ENCODE measurements around the gene TELO2.

The TELO2 gene

GRCh38 chr16:1510272-1510671 lies 17.1 kb downstream of the TELO2 start:
- H3K36me3 Mint-ChIP-seq = peaks cover 7% of the 10 kb centered on the region
- no peak overlapping the region for H3K27ac Mint-ChIP-seq
- no peak overlapping the region for H3K4me3 Mint-ChIP-seq
- H3K4me1 Mint-ChIP-seq = no peaks in the 10 kb centered on the region
- no peaks in the 10 kb centered on the region for H3K9me3 Mint-ChIP-seq
- H3K27me3 Mint-ChIP-seq = no peaks in the 10 kb centered on the region

DNA sequence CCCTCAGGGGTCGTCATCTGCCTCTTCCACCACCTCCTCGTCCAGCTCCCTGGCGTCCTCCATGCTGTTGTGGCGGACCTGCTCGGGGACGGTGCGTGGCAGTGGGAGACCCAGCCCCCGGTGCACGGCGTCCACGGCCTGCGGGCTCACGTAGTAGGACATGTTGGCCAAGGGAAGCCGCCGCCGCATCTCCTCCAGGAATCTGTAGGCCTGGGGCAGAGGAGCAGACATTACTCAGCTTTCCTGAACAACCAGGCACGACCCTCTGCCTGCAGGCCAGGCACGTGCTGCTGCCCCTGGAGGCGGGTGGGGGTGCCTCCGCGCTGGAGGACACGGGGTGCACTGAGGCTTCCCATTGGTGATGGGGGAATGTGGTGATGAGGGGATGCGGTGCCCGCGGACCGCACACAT lies 17.8 kb downstream of the TELO2 start:
- Mint-ChIP-seq H3K27me3 (no peaks in the 10 kb centered on the region), H3K36me3 (peaks cover 7% of the 10 kb centered on the region), H3K4me3 (no peak overlapping the region), H3K4me1 (no peaks in the 10 kb centered on the region), H3K9me3 (no peaks in the 10 kb centered on the region), H3K27ac (no peak overlapping the region)

- Mint-ChIP-seq H3K36me3 (peaks cover 8% of the 10 kb centered on the region), H3K4me1 (no peaks in the 10 kb centered on the region), H3K9me3 (no peaks in the 10 kb centered on the region), H3K27ac (no peak overlapping the region), H3K27me3 (no peaks in the 10 kb centered on the region), H3K4me3 (no peak overlapping the region)
These were observed 18.8 kb downstream of the TELO2 start for GRCh38 chr16:1511662-1512569.

DNA sequence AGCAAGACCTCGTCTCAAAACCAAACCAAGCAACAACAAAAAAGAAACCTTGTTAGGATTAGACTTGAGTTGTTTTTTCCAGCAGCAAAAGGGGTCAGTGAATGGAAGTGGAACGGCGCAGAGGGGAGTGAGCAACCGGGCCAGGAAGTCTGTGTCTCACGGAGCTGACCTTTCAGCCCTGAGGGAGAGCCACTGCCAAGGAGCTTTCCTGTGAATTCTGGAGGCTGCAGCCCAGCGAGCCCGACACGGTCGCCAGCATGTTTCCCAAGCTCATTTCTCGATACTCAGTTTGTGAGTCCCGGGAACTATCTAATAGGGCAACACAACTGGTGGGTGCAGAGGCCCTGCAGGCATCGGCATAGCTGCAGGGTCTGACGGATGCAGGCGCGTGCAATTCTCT lies 19.6 kb downstream of the TELO2 start:
- H3K27ac Mint-ChIP-seq = no peak overlapping the region
- H3K4me3 Mint-ChIP-seq = no peak overlapping the region

DNA sequence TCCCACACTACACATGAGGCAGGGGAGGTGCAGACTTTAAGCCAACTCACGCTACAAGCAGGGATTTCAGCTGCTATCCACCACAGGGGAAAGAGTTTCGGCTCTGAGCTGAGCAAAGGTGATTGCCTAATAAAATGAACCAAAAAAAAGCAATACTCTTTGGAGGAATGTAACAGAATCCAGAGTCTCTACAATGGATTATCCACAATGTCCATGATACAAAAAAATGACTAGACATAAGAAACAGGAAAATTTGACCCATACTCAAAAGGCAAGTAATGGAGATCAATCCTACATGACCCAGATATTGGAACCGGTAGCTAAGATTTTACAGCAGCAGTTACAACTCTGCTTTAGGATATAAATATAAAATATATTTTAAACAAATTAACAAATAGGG lies 21.3 kb downstream of the TELO2 start:
- Mint-ChIP-seq H3K9me3 (no peaks in the 10 kb centered on the region), H3K4me3 (no peak overlapping the region), H3K36me3 (peaks cover 10% of the 10 kb centered on the region), H3K4me1 (no peaks in the 10 kb centered on the region), H3K27me3 (no peaks in the 10 kb centered on the region), H3K27ac (peak overlapping the region; percentile 17)

More for the DNA sequence above, 19.6 kb downstream of the TELO2 start:
- Mint-ChIP-seq H3K4me1 (no peaks in the 10 kb centered on the region), H3K27me3 (no peaks in the 10 kb centered on the region), H3K9me3 (no peaks in the 10 kb centered on the region), H3K36me3 (peaks cover 8% of the 10 kb centered on the region)

DNA sequence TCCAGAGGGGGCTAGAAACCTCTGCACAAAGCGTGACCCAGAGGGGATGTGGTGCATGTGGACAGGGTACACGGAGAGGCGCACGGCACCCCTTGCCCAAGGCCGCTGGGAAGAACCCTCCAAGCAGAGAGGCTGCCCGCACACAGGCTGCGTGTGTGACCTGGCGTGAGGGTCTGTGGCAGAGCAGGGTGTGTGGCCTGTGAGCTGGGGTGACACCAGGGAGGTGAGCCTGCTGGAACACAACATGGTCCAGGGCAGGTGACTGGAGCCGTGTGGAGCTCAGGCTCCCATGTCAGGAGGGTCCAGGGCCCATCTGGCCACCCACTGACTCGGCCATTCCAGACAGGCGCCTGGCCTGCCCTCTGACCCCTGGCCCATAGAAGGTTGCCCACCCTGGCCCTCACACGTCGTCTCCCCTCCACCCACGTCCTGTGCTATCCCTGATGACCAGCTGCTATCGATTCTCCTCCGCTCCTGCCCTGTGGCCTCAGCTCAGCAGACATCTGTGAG lies 25.5 kb downstream of the TELO2 start:
- H3K27ac Mint-ChIP-seq = no peak overlapping the region
- H3K27me3 Mint-ChIP-seq = no peaks in the 10 kb centered on the region
- H3K9me3 Mint-ChIP-seq = no peaks in the 10 kb centered on the region

DNA sequence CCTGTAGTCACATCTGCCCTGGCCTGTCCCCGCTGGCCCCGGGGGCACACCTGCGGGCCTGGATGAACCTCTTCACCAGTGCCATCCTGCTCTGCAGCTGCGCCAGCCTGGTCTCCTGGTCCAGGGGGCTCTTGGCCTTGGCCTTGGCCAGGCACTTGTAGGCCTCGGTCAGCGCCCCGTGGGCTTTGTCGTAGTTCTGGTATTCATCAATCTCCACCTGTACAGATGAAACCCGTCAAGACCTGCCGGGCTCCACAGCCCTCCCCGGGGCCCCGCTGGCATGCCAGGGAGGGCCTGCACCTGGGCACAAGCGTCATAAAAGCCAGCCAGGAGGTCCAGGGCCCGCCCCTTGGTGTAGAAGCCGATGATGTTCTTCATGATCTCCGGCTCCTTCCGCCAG lies 26.7 kb downstream of the TELO2 start:
- Mint-ChIP-seq H3K9me3 (no peaks in the 10 kb centered on the region), H3K27ac (no peak overlapping the region)

More for the DNA sequence above, 25.5 kb downstream of the TELO2 start:
- Mint-ChIP-seq H3K4me3 (no peak overlapping the region), H3K4me1 (no peaks in the 10 kb centered on the region), H3K36me3 (peaks cover 7% of the 10 kb centered on the region)

GRCh38 chr16:1520461-1520860 lies 27.3 kb downstream of the TELO2 start:
- Mint-ChIP-seq H3K27ac (no peak overlapping the region), H3K9me3 (no peaks in the 10 kb centered on the region), H3K36me3 (peaks cover 3% of the 10 kb centered on the region), H3K4me3 (no peak overlapping the region), H3K27me3 (no peaks in the 10 kb centered on the region), H3K4me1 (peaks cover 1% of the 10 kb centered on the region)

More for the DNA sequence above, 26.7 kb downstream of the TELO2 start:
- Mint-ChIP-seq H3K36me3 (peaks cover 6% of the 10 kb centered on the region), H3K4me1 (no peaks in the 10 kb centered on the region), H3K4me3 (no peak overlapping the region), H3K27me3 (no peaks in the 10 kb centered on the region)

- H3K9me3 Mint-ChIP-seq = no peaks in the 10 kb centered on the region
- H3K4me1 Mint-ChIP-seq = peaks cover 24% of the 10 kb centered on the region
- H3K27me3 Mint-ChIP-seq = no peaks in the 10 kb centered on the region
- H3K27ac Mint-ChIP-seq = no peak overlapping the region
- no peaks in the 10 kb centered on the region for H3K36me3 Mint-ChIP-seq
- H3K4me3 Mint-ChIP-seq = no peak overlapping the region
These were observed 30.6 kb downstream of the TELO2 start for GRCh38 chr16:1523581-1524245.

DNA sequence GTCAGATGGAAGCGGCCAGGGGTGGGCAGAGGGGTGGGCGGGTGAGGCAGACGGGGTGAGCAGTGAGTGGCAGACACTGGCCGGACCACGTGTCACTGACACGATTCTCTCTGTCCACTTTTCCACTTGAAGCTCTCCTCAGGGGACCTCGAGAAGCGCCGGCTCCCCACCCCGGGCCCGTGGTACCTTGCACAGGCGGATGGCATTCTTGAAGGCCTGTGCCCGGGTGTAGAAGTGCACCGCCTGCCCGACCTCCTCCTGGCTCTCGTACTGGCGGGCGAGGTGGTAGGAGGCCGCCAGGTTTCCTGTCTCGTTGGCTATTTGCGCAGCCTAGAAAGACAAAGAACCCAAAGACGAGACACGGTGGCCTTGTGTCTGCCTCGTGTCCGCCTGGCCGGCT lies 31.2 kb downstream of the TELO2 start:
- Mint-ChIP-seq H3K36me3 (no peaks in the 10 kb centered on the region), H3K9me3 (no peaks in the 10 kb centered on the region), H3K4me3 (no peak overlapping the region), H3K27me3 (no peaks in the 10 kb centered on the region), H3K4me1 (peaks cover 26% of the 10 kb centered on the region), H3K27ac (no peak overlapping the region)

DNA sequence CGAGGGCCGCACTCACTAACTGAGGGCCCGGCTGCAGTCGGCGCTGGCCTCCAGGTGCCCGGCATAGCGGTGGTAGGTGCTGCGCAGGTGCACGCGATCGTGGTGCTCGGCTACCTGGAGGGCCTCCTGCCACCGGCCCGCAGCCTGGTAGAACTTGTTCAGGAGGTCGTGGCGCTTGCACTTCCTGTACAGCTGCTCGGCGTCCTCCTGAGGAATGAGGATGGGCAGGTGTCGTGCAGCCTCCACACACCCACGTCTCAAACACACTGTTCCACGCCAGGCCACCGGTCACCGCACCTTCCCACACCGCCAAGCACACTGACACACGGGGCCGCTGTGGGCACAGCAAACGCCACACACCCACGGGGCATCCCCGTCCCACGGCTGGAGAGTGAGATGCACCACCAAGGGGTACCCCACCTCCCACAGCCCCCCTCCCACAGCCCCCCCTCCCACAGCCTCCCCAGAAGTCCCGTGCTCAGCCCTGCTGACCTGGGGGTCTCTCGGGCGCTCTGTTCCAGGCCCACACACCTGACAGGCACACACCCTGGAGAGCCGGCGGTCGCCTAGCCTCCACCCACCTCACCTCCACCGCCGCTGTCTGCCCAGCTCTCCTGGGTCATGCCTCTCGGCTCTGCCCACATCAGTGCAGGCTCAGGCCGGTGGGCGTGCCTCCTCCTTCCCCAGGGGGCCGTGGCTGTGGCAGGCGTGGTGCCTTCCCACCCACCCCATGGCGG lies 32.9 kb downstream of the TELO2 start:
- Mint-ChIP-seq H3K27ac (peak overlapping the region; percentile 79), H3K4me1 (peaks cover 37% of the 10 kb centered on the region), H3K4me3 (peak overlapping the region; percentile 55), H3K36me3 (no peaks in the 10 kb centered on the region), H3K9me3 (no peaks in the 10 kb centered on the region), H3K27me3 (no peaks in the 10 kb centered on the region)

GRCh38 chr16:1526608-1527555 lies 33.7 kb downstream of the TELO2 start:
- no peaks in the 10 kb centered on the region for H3K36me3 Mint-ChIP-seq
- H3K4me3 Mint-ChIP-seq = peak overlapping the region; percentile 44
- H3K27me3 Mint-ChIP-seq = no peaks in the 10 kb centered on the region
- H3K4me1 Mint-ChIP-seq = peaks cover 37% of the 10 kb centered on the region
- H3K27ac Mint-ChIP-seq = peak overlapping the region; percentile 35
- no peaks in the 10 kb centered on the region for H3K9me3 Mint-ChIP-seq

- peaks cover 44% of the 10 kb centered on the region for H3K4me1 Mint-ChIP-seq
- H3K27me3 Mint-ChIP-seq = no peaks in the 10 kb centered on the region
- H3K27ac Mint-ChIP-seq = peak overlapping the region; percentile 87
- peak overlapping the region; percentile 60 for H3K4me3 Mint-ChIP-seq
- H3K9me3 Mint-ChIP-seq = no peaks in the 10 kb centered on the region
- no peaks in the 10 kb centered on the region for H3K36me3 Mint-ChIP-seq
These were observed 35.0 kb downstream of the TELO2 start for GRCh38 chr16:1527836-1528811.

Measured in activated naive CD4-positive, alpha-beta T cell treated with anti-CD3 and anti-CD28 coated beads, Interleukin-2, amount 50 U/mL, for 24 hours (primary cell).